ENCODE results near the gene CRYGC. TPM values are rescaled to one million over a fixed set of nuclear protein-coding genes. Genes with fewer than 3 reads are reported as not detected.
"Not testable (repeated sequence)": the region's sequence is repeated elsewhere in the genome, so short reads cannot be mapped to it uniquely, and the experiment has no call there.

CRYGC gene
- total RNA-seq, 1 donor from 2014 or later = not detected

- H3K4me1 Mint-ChIP-seq (ENCODE audit: low read depth) = no peaks in the 10 kb centered on the region
- no peak overlapping the region for H3K4me3 Mint-ChIP-seq
- intact Hi-C loops (cut with micrococcal nuclease) = no loop called here
Observed at GRCh38 chr2:208128136-208128535, 1.5 kb downstream of the CRYGC start.

GRCh38 chr2:208127090-208127489 is 2.5 kb downstream of the CRYGC start:
- intact Hi-C loops (cut with micrococcal nuclease) = no loop called here

More at GRCh38 chr2:208128136-208128535, 1.5 kb downstream of the CRYGC start:
- no peak overlapping the region for H3K27ac Mint-ChIP-seq
- DNase-seq (ENCODE audit: low spot score) = no peak
- peaks cover 27% of the 10 kb centered on the region for H3K27me3 Mint-ChIP-seq (ENCODE audit: insufficient read depth)
- no peaks in the 10 kb centered on the region for H3K9me3 Mint-ChIP-seq
- no peaks in the 10 kb centered on the region for H3K36me3 Mint-ChIP-seq (ENCODE audit: low read depth)

GRCh38 chr2:208125251-208125650 is 4.4 kb downstream of the CRYGC start:
- no peak overlapping the region for H3K27ac Mint-ChIP-seq
- peaks cover 32% of the 10 kb centered on the region for H3K27me3 Mint-ChIP-seq (ENCODE audit: insufficient read depth)
- H3K4me3 Mint-ChIP-seq = no peak overlapping the region
- DNase-seq (ENCODE audit: low spot score) = no peak
- H3K36me3 Mint-ChIP-seq (ENCODE audit: low read depth) = peaks cover 2% of the 10 kb centered on the region
- no peaks in the 10 kb centered on the region for H3K4me1 Mint-ChIP-seq (ENCODE audit: low read depth)
- no peaks in the 10 kb centered on the region for H3K9me3 Mint-ChIP-seq
- intact Hi-C loops (cut with micrococcal nuclease) = no loop called here

More at GRCh38 chr2:208127090-208127489, 2.5 kb downstream of the CRYGC start:
- H3K27ac Mint-ChIP-seq = no peak overlapping the region
- no peaks in the 10 kb centered on the region for H3K4me1 Mint-ChIP-seq (ENCODE audit: low read depth)
- H3K36me3 Mint-ChIP-seq (ENCODE audit: low read depth) = no peaks in the 10 kb centered on the region
- H3K9me3 Mint-ChIP-seq = no peaks in the 10 kb centered on the region
- H3K4me3 Mint-ChIP-seq = no peak overlapping the region
- DNase-seq (ENCODE audit: low spot score) = no peak
- H3K27me3 Mint-ChIP-seq (ENCODE audit: insufficient read depth) = peaks cover 29% of the 10 kb centered on the region

GRCh38 chr2:208124013-208124715 is 5.5 kb downstream of the CRYGC start, which contains the start of gene CRYGD:
CRYGD (minus strand) TSS chr2:208124524; CDS start chr2:208124473, 51 bp downstream.
- not testable (repeated sequence) for DNase-seq (ENCODE audit: low spot score)

GRCh38 chr2:208122248-208122647 is 7.4 kb downstream of the CRYGC start:
- peaks cover 33% of the 10 kb centered on the region for H3K27me3 Mint-ChIP-seq (ENCODE audit: insufficient read depth)
- intact Hi-C loops (cut with micrococcal nuclease) = no loop called here
- no peak overlapping the region for H3K4me3 Mint-ChIP-seq
- H3K36me3 Mint-ChIP-seq (ENCODE audit: low read depth) = peaks cover 2% of the 10 kb centered on the region
- no peak overlapping the region for H3K27ac Mint-ChIP-seq
- no peaks in the 10 kb centered on the region for H3K4me1 Mint-ChIP-seq (ENCODE audit: low read depth)
- no peaks in the 10 kb centered on the region for H3K9me3 Mint-ChIP-seq
- DNase-seq (ENCODE audit: low spot score) = no peak

More at GRCh38 chr2:208124013-208124715, 5.5 kb downstream of the CRYGC start, which contains the start of gene CRYGD:
- intact Hi-C loops (cut with micrococcal nuclease); H3K4me1 Mint-ChIP-seq (ENCODE audit: low read depth); H3K4me3 Mint-ChIP-seq; H3K9me3 Mint-ChIP-seq; H3K27ac Mint-ChIP-seq; H3K36me3 Mint-ChIP-seq (ENCODE audit: low read depth): not testable (repeated sequence)
- H3K27me3 Mint-ChIP-seq (ENCODE audit: insufficient read depth) = peaks cover 34% of the 10 kb centered on the region

- Mint-ChIP-seq H3K9me3 (no peaks in the 10 kb centered on the region), H3K36me3 (ENCODE audit: low read depth) (peaks cover 2% of the 10 kb centered on the region), H3K27ac (no peak overlapping the region), H3K27me3 (ENCODE audit: insufficient read depth) (peaks cover 14% of the 10 kb centered on the region), H3K4me1 (ENCODE audit: low read depth) (no peaks in the 10 kb centered on the region), H3K4me3 (no peak overlapping the region)
- intact Hi-C loops (cut with micrococcal nuclease) = no loop called here
- DNase-seq (ENCODE audit: low spot score) = no peak
Observed at GRCh38 chr2:208118918-208119317, 10.7 kb downstream of the CRYGC start.

GRCh38 chr2:208117390-208117789 is 12.2 kb downstream of the CRYGC start:
- H3K4me3 Mint-ChIP-seq; H3K36me3 Mint-ChIP-seq (ENCODE audit: low read depth); H3K9me3 Mint-ChIP-seq; H3K4me1 Mint-ChIP-seq (ENCODE audit: low read depth); H3K27ac Mint-ChIP-seq; intact Hi-C loops (cut with micrococcal nuclease); DNase-seq (ENCODE audit: low spot score); H3K27me3 Mint-ChIP-seq (ENCODE audit: insufficient read depth): not testable (repeated sequence)

GRCh38 chr2:208112969-208113368 is 16.7 kb downstream of the CRYGC start:
- no peak for DNase-seq (ENCODE audit: low spot score)
- Mint-ChIP-seq H3K27me3 (ENCODE audit: insufficient read depth) (no peaks in the 10 kb centered on the region), H3K4me1 (ENCODE audit: low read depth) (no peaks in the 10 kb centered on the region), H3K27ac (no peak overlapping the region), H3K36me3 (ENCODE audit: low read depth) (no peaks in the 10 kb centered on the region), H3K4me3 (no peak overlapping the region), H3K9me3 (no peaks in the 10 kb centered on the region)
- intact Hi-C loops (cut with micrococcal nuclease) = no loop called here

GRCh38 chr2:208112273-208112745 is 17.3 kb downstream of the CRYGC start:
- H3K27ac Mint-ChIP-seq; H3K36me3 Mint-ChIP-seq (ENCODE audit: low read depth); H3K9me3 Mint-ChIP-seq: not testable (repeated sequence)

GRCh38 chr2:208103616-208104015 is 26.0 kb downstream of the CRYGC start:
- intact Hi-C loops (cut with micrococcal nuclease) = no loop called here
- Mint-ChIP-seq H3K4me3 (no peak overlapping the region), H3K9me3 (no peaks in the 10 kb centered on the region), H3K4me1 (ENCODE audit: low read depth) (no peaks in the 10 kb centered on the region), H3K27ac (no peak overlapping the region), H3K27me3 (ENCODE audit: insufficient read depth) (peaks cover 6% of the 10 kb centered on the region), H3K36me3 (ENCODE audit: low read depth) (no peaks in the 10 kb centered on the region)
- DNase-seq (ENCODE audit: low spot score) = no peak

More at GRCh38 chr2:208112273-208112745, 17.3 kb downstream of the CRYGC start:
- H3K4me1 Mint-ChIP-seq (ENCODE audit: low read depth); DNase-seq (ENCODE audit: low spot score); H3K4me3 Mint-ChIP-seq; H3K27me3 Mint-ChIP-seq (ENCODE audit: insufficient read depth); intact Hi-C loops (cut with micrococcal nuclease): not testable (repeated sequence)

GRCh38 chr2:208101716-208102631 is 27.7 kb downstream of the CRYGC start:
- Mint-ChIP-seq H3K27me3 (ENCODE audit: insufficient read depth) (peaks cover 6% of the 10 kb centered on the region), H3K4me3 (no peak overlapping the region), H3K36me3 (ENCODE audit: low read depth) (no peaks in the 10 kb centered on the region), H3K9me3 (no peaks in the 10 kb centered on the region), H3K27ac (no peak overlapping the region), H3K4me1 (ENCODE audit: low read depth) (no peaks in the 10 kb centered on the region)
- intact Hi-C loops (cut with micrococcal nuclease) = no loop called here
- DNase-seq (ENCODE audit: low spot score) = no peak

- no peak for DNase-seq (ENCODE audit: low spot score)
- intact Hi-C loops (cut with micrococcal nuclease) = no loop called here
- Mint-ChIP-seq H3K36me3 (ENCODE audit: low read depth) (no peaks in the 10 kb centered on the region), H3K27me3 (ENCODE audit: insufficient read depth) (peaks cover 2% of the 10 kb centered on the region), H3K4me1 (ENCODE audit: low read depth) (no peaks in the 10 kb centered on the region), H3K9me3 (no peaks in the 10 kb centered on the region), H3K27ac (no peak overlapping the region), H3K4me3 (no peak overlapping the region)
Observed at GRCh38 chr2:208099682-208100470, 29.8 kb downstream of the CRYGC start.

All from activated T-helper 1 cell treated with anti-CD3 and anti-CD28 coated beads, Interleukin-12 subunit alpha, Interleukin-12 subunit beta, Interleukin-2, Interleukin-4 antibody, amounts not matched to agents 30 ng/mL and 10 ng/mL and 1 ng/mL, durations not matched to agents 14 hours and 24 hours and 36 hours (primary cell).